Measurements from ENCODE around the gene ADARB2. TPM values are rescaled to one million over a fixed set of nuclear protein-coding genes. Genes with fewer than 3 reads are reported as not detected.

ADARB2 gene
- total RNA-seq, 1 donor = 1.1 TPM

GRCh38 chr10:1532636-1533035, 204.7 kb downstream of the ADARB2 start:
- DNase-seq (ENCODE audit: low read depth in 2 of 3, low spot score in 2 of 3) = no peak

GRCh38 chr10:1531883-1532597, 205.3 kb downstream of the ADARB2 start:
- DNase-seq (ENCODE audit: low read depth in 2 of 3, low spot score in 2 of 3) = no peak

GRCh38 chr10:1530871-1531517, 206.3 kb downstream of the ADARB2 start:
- no peak for DNase-seq (ENCODE audit: low read depth in 2 of 3, low spot score in 2 of 3)

GRCh38 chr10:1529806-1530413, 207.4 kb downstream of the ADARB2 start:
- DNase-seq (ENCODE audit: low read depth in 2 of 3, low spot score in 2 of 3) = no peak

- no peak for DNase-seq (ENCODE audit: low read depth in 2 of 3, low spot score in 2 of 3)
Measured at GRCh38 chr10:1527951-1528350, 209.4 kb downstream of the ADARB2 start.

GRCh38 chr10:1526436-1527055, 210.8 kb downstream of the ADARB2 start:
- DNase-seq (ENCODE audit: low read depth in 2 of 3, low spot score in 2 of 3) = peak in 1 of 3 donors; percentile 23

GRCh38 chr10:1525354-1526162, 211.8 kb downstream of the ADARB2 start:
- no peak for DNase-seq (ENCODE audit: low read depth in 2 of 3, low spot score in 2 of 3)

- DNase-seq (ENCODE audit: low read depth in 2 of 3, low spot score in 2 of 3) = no peak
Measured at GRCh38 chr10:1524540-1524939, 212.8 kb downstream of the ADARB2 start.

- no peak for DNase-seq (ENCODE audit: low read depth in 2 of 3, low spot score in 2 of 3)
Measured at GRCh38 chr10:1523221-1523620, 214.1 kb downstream of the ADARB2 start.

GRCh38 chr10:1522237-1522636, 215.1 kb downstream of the ADARB2 start:
- DNase-seq (ENCODE audit: low read depth in 2 of 3, low spot score in 2 of 3) = no peak

GRCh38 chr10:1521741-1522140, 215.6 kb downstream of the ADARB2 start:
- no peak for DNase-seq (ENCODE audit: low read depth in 2 of 3, low spot score in 2 of 3)

GRCh38 chr10:1520909-1521565, 216.3 kb downstream of the ADARB2 start:
- no peak for DNase-seq (ENCODE audit: low read depth in 2 of 3, low spot score in 2 of 3)

- DNase-seq (ENCODE audit: low read depth in 2 of 3, low spot score in 2 of 3) = no peak
Measured at GRCh38 chr10:1519391-1519790, 217.9 kb downstream of the ADARB2 start.

GRCh38 chr10:1517684-1518083, 219.6 kb downstream of the ADARB2 start:
- no peak for DNase-seq (ENCODE audit: low read depth in 2 of 3, low spot score in 2 of 3)

- no peak for DNase-seq (ENCODE audit: low read depth in 2 of 3, low spot score in 2 of 3)
Measured at GRCh38 chr10:1516492-1517165, 220.7 kb downstream of the ADARB2 start.

GRCh38 chr10:1515780-1516491, 221.4 kb downstream of the ADARB2 start:
- DNase-seq (ENCODE audit: low read depth in 2 of 3, low spot score in 2 of 3) = no peak

GRCh38 chr10:1515121-1515779, 222.1 kb downstream of the ADARB2 start:
- no peak for DNase-seq (ENCODE audit: low read depth in 2 of 3, low spot score in 2 of 3)

GRCh38 chr10:1514681-1515080, 222.6 kb downstream of the ADARB2 start:
- DNase-seq (ENCODE audit: low read depth in 2 of 3, low spot score in 2 of 3) = no peak

All from hematopoietic multipotent progenitor cell (in vitro differentiated cells).